WTC11 (cell line): ENCODE measurements around the gene SLC13A2.

Source experiments
- ELF4 ChIP-seq: sonication (generic); formaldehyde crosslinking; IDR thresholded peaks from 2 replicates; pipeline ENCODE4 v1.8.1; 2022; ENCODE audit warnings: low read depth, mild to moderate bottlenecking, moderate library complexity, missing genetic modification reagents
- KAT7 ChIP-seq: sonication (generic); formaldehyde crosslinking; IDR thresholded peaks from 2 replicates; pipeline ENCODE4 v1.8.1; 2023; ENCODE audit warnings: missing genetic modification reagents, mild to moderate bottlenecking, borderline replicate concordance
- MYBL2 ChIP-seq: sonication (generic); formaldehyde crosslinking; IDR thresholded peaks from 2 replicates; pipeline ENCODE4 v1.8.1; 2023; ENCODE audit warnings: mild to moderate bottlenecking, moderate library complexity, missing genetic modification reagents
- ZNF416 ChIP-seq: fragments of 250-450 bp; sonication (Bioruptor Pico); IDR thresholded peaks from 2 replicates; pipeline ENCODE4 v1.9.0; 2021; ENCODE audit warnings: mild to moderate bottlenecking, inconsistent platforms
- TF ChIP-seq, protein P1 (sequence below): fragments of 200-600 bp; IDR thresholded peaks from 2 replicates; pipeline ENCODE4 v1.8.0; 2022; ENCODE audit warnings: antibody characterized with exemption
- TF ChIP-seq, protein P2 (sequence below): sonication (generic); formaldehyde crosslinking; conservative IDR thresholded peaks from 2 replicates; pipeline ENCODE4 v1.8.1; 2023; ENCODE audit warnings: mild to moderate bottlenecking, low read depth, missing genetic modification reagents, moderate library complexity
- TF ChIP-seq, protein P3 (sequence below): sonication (generic); formaldehyde crosslinking; IDR thresholded peaks from 2 replicates; pipeline ENCODE4 v1.8.1; 2022; ENCODE audit warnings: low read depth, missing genetic modification reagents, borderline replicate concordance

DNA sequence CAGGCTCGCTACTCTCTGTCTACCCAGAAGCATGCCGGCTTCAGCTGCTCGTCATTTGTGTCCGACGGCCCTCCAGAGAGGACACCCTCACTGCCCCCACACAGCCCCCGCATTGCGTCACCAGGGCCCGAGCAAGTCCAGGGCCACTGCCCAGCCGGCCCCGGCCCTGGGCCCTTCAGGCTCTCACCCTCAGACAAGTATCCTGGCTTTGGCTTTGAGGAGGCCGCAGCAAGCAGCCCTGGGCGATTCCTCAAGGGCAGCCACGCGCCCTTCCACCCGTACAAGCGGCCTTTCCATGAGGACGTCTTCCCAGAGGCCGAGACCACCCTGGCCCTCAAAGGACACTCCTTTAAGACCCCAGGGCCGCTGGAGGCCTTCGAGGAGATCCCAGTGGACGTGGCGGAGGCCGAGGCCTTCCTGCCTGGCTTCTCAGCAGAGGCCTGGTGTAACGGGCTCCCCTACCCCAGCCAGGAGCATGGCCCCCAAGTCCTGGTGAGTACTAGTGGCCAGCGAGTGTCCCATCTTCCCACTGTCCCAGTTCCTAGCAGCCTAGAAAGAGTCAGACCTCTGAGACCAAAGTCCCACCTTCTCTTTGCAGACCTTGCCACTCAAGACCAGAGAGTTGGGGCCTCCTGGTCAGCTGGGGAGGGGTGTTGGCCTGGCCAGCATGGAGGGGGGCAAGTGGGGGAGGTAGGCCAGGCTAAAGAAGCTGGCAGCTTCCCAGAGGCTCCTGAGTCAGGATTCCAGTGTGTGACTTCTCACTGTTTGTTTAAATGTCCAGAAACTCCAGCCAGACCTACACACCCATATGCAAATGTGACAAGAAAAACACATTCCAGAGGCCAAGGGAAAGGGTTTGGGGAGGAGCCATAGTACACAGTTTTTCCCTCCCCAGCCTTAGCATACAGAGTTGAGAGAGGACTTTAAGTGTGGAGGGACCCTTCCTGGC, 51.3 kb downstream of the SLC13A2 start:
- TF ChIP-seq, protein P1, sequence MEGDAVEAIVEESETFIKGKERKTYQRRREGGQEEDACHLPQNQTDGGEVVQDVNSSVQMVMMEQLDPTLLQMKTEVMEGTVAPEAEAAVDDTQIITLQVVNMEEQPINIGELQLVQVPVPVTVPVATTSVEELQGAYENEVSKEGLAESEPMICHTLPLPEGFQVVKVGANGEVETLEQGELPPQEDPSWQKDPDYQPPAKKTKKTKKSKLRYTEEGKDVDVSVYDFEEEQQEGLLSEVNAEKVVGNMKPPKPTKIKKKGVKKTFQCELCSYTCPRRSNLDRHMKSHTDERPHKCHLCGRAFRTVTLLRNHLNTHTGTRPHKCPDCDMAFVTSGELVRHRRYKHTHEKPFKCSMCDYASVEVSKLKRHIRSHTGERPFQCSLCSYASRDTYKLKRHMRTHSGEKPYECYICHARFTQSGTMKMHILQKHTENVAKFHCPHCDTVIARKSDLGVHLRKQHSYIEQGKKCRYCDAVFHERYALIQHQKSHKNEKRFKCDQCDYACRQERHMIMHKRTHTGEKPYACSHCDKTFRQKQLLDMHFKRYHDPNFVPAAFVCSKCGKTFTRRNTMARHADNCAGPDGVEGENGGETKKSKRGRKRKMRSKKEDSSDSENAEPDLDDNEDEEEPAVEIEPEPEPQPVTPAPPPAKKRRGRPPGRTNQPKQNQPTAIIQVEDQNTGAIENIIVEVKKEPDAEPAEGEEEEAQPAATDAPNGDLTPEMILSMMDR = no peak
- TF ChIP-seq ELF4 = no peak
- TF ChIP-seq KAT7 (CRISPR knock-in tag) = no peak
- no peak for TF ChIP-seq MYBL2 (CRISPR knock-in tag)
- TF ChIP-seq, protein P2, sequence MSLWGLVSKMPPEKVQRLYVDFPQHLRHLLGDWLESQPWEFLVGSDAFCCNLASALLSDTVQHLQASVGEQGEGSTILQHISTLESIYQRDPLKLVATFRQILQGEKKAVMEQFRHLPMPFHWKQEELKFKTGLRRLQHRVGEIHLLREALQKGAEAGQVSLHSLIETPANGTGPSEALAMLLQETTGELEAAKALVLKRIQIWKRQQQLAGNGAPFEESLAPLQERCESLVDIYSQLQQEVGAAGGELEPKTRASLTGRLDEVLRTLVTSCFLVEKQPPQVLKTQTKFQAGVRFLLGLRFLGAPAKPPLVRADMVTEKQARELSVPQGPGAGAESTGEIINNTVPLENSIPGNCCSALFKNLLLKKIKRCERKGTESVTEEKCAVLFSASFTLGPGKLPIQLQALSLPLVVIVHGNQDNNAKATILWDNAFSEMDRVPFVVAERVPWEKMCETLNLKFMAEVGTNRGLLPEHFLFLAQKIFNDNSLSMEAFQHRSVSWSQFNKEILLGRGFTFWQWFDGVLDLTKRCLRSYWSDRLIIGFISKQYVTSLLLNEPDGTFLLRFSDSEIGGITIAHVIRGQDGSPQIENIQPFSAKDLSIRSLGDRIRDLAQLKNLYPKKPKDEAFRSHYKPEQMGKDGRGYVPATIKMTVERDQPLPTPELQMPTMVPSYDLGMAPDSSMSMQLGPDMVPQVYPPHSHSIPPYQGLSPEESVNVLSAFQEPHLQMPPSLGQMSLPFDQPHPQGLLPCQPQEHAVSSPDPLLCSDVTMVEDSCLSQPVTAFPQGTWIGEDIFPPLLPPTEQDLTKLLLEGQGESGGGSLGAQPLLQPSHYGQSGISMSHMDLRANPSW (CRISPR knock-in tag) = no peak
- TF ChIP-seq, protein P3, sequence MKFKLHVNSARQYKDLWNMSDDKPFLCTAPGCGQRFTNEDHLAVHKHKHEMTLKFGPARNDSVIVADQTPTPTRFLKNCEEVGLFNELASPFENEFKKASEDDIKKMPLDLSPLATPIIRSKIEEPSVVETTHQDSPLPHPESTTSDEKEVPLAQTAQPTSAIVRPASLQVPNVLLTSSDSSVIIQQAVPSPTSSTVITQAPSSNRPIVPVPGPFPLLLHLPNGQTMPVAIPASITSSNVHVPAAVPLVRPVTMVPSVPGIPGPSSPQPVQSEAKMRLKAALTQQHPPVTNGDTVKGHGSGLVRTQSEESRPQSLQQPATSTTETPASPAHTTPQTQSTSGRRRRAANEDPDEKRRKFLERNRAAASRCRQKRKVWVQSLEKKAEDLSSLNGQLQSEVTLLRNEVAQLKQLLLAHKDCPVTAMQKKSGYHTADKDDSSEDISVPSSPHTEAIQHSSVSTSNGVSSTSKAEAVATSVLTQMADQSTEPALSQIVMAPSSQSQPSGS (CRISPR knock-in tag) = no peak
- TF ChIP-seq ZNF416 (CRISPR knock-in tag) = no peak
